GM12892 (cell line): ENCODE results near the gene APEH.

Source experiments
- POLR2A ChIP-seq: IDR thresholded peaks from 2 replicates; pipeline ENCODE4 v1.6.1; 2011; ENCODE audit warnings: low read depth, low read length, control low read depth
- POLR2AphosphoS5 ChIP-seq: IDR thresholded peaks from 2 replicates; pipeline ENCODE4 v1.6.1; 2011; ENCODE audit warnings: low read depth, low read length, control low read depth

- TF ChIP-seq POLR2AphosphoS5 (no peak), POLR2A (no peak)
Measured at GRCh38 chr3:49654176-49654825, 19.9 kb upstream of the APEH start.
